ENCODE measurements around the gene ACSS1. TPM values are rescaled to one million over a fixed set of nuclear protein-coding genes. Genes with fewer than 3 reads are reported as not detected.

The ACSS1 gene
- total RNA-seq, 2 experiments from 2014 or later: 17.5 to 18.2 TPM

GRCh38 chr20:25041813-25042530 lies 16.0 kb downstream of the ACSS1 start:
- intact Hi-C loops (cut with micrococcal nuclease): no loop called here
- Mint-ChIP-seq H3K4me3 (no peak overlapping the region), H3K4me1 (ENCODE audit: low read depth) (peaks cover 55% of the 10 kb centered on the region), H3K36me3 (ENCODE audit: low read depth) (no peaks in the 10 kb centered on the region), H3K27me3 (no peaks in the 10 kb centered on the region), H3K9me3 (no peaks in the 10 kb centered on the region), H3K27ac (peak overlapping the region; percentile 95)
- DNase-seq: no peak
- ChIA-PET POLR2A (no interaction called here), CTCF (interaction anchor here (1.1 kb wide), 1 partner anchor 48 kb away, joined by 3 read pairs; no protein-coding TSS in a partner anchor)
- TF ChIP-seq, protein P1, sequence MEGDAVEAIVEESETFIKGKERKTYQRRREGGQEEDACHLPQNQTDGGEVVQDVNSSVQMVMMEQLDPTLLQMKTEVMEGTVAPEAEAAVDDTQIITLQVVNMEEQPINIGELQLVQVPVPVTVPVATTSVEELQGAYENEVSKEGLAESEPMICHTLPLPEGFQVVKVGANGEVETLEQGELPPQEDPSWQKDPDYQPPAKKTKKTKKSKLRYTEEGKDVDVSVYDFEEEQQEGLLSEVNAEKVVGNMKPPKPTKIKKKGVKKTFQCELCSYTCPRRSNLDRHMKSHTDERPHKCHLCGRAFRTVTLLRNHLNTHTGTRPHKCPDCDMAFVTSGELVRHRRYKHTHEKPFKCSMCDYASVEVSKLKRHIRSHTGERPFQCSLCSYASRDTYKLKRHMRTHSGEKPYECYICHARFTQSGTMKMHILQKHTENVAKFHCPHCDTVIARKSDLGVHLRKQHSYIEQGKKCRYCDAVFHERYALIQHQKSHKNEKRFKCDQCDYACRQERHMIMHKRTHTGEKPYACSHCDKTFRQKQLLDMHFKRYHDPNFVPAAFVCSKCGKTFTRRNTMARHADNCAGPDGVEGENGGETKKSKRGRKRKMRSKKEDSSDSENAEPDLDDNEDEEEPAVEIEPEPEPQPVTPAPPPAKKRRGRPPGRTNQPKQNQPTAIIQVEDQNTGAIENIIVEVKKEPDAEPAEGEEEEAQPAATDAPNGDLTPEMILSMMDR (IDR thresholded peaks at IDR 0.05): no peak
- no peak for ATAC-seq

DNA sequence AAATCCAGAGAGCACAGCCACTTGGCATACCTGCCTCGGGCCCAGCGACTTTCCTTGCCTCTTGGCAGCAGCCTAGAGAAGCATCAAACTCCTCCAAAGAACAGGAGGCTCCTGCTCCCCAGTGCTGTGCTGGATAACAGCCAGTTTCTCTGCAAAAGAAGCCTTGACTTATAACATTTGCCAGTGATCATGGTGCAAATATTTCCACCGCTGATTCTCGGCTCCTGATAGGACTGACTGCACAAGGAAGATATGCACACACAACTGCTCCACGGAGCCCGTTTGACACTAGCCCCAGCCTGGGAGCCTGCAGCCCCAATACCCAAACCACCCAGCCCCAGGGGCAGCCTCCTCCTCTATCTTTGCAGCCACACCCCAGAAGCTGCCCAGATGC lies 17.5 kb downstream of the ACSS1 start:
- H3K9me3 Mint-ChIP-seq: no peaks in the 10 kb centered on the region
- H3K4me1 Mint-ChIP-seq (ENCODE audit: low read depth): peaks cover 69% of the 10 kb centered on the region
- ATAC-seq: no peak
- no peaks in the 10 kb centered on the region for H3K36me3 Mint-ChIP-seq (ENCODE audit: low read depth)
- intact Hi-C loops (cut with micrococcal nuclease): no loop called here
- H3K4me3 Mint-ChIP-seq: no peak overlapping the region
- H3K27me3 Mint-ChIP-seq: no peaks in the 10 kb centered on the region
- ChIA-PET POLR2A (no interaction called here), CTCF (interaction anchor here (1.1 kb wide), 1 partner anchor 47 kb away, joined by 3 read pairs; no protein-coding TSS in a partner anchor)
- H3K27ac Mint-ChIP-seq: no peak overlapping the region
- TF ChIP-seq, protein P1 (IDR thresholded peaks at IDR 0.05): no peak
- no peak for DNase-seq

- CTCF ChIA-PET: no interaction called here
- no peaks in the 10 kb centered on the region for H3K36me3 Mint-ChIP-seq (ENCODE audit: low read depth)
- peaks cover 68% of the 10 kb centered on the region for H3K4me1 Mint-ChIP-seq (ENCODE audit: low read depth)
- POLR2A ChIA-PET: interaction anchor here (0.6 kb wide), 1 partner anchor 69 kb away, joined by 3 read pairs; no protein-coding TSS in a partner anchor
- H3K27me3 Mint-ChIP-seq: no peaks in the 10 kb centered on the region
- H3K27ac Mint-ChIP-seq: peak overlapping the region; percentile 57
- ATAC-seq (no peak), DNase-seq (no peak)
- no peaks in the 10 kb centered on the region for H3K9me3 Mint-ChIP-seq
- TF ChIP-seq, protein P1 (IDR thresholded peaks at IDR 0.05): no peak
- intact Hi-C loops (cut with micrococcal nuclease): no loop called here
- no peak overlapping the region for H3K4me3 Mint-ChIP-seq
Measured at GRCh38 chr20:25039697-25040437, 18.1 kb downstream of the ACSS1 start.

DNA sequence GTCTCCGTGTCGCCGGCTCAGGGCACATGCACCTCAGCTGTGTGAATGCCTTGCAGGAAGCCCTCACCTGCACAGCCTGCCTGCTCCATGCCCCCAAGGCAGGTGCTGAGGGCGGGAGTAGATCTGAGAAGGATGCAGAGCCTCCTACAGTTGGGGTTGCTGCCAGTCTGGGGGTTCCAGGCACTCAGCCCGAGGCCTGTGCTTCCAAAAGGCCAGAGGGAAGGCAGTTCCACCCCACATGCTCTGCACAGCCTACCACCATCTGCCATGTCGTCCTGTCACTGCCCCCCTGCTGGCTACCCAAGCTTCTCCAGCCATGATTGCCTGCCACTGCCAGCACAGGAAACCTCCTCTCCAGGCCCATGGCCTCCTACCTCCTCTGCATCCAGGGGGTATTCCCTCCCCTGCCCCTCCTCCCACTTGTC lies 19.3 kb downstream of the ACSS1 start:
- H3K36me3 Mint-ChIP-seq (ENCODE audit: low read depth): no peaks in the 10 kb centered on the region
- no peaks in the 10 kb centered on the region for H3K9me3 Mint-ChIP-seq
- ATAC-seq (no peak), DNase-seq (no peak)
- peaks cover 68% of the 10 kb centered on the region for H3K4me1 Mint-ChIP-seq (ENCODE audit: low read depth)
- H3K4me3 Mint-ChIP-seq: no peak overlapping the region
- ChIA-PET CTCF (no interaction called here), POLR2A (interaction anchor here (0.9 kb wide), 2 partner anchors 26 to 370 kb away, joined by 3 read pairs; no protein-coding TSS in a partner anchor)
- intact Hi-C loops (cut with micrococcal nuclease): no loop called here
- no peaks in the 10 kb centered on the region for H3K27me3 Mint-ChIP-seq
- TF ChIP-seq, protein P1 (IDR thresholded peaks at IDR 0.05): no peak
- H3K27ac Mint-ChIP-seq: peak overlapping the region; percentile 23

DNA sequence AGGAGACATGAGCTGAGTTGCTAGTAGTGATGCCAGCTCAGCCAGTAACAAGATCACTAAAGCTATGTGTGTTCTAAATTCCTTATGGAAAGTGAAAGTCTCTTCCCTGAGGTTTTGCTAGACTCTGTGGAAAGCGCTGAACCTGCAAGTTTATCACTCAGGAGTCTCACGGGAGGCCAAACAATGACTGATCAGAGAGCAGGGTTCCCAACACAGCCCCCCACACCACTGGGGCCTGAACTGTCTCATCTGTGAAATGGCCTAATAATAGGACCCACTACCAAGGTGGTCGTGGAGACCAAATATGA lies 19.9 kb downstream of the ACSS1 start:
- Mint-ChIP-seq H3K4me1 (ENCODE audit: low read depth) (peaks cover 64% of the 10 kb centered on the region), H3K9me3 (no peaks in the 10 kb centered on the region), H3K27me3 (no peaks in the 10 kb centered on the region), H3K27ac (peak overlapping the region; percentile 57), H3K36me3 (ENCODE audit: low read depth) (no peaks in the 10 kb centered on the region), H3K4me3 (no peak overlapping the region)
- CTCF ChIA-PET: interaction anchor here (1.7 kb wide), 1 partner anchor 15 kb away, joined by 5 read pairs; no protein-coding TSS in a partner anchor
- TF ChIP-seq, protein P1 (IDR thresholded peaks at IDR 0.05): no peak
- ATAC-seq: no peak
- no peak for DNase-seq
- intact Hi-C loops (cut with micrococcal nuclease): no loop called here
- POLR2A ChIA-PET: interaction anchor here (0.8 to 0.9 kb wide), 3 partner anchors 12 to 370 kb away, joined by 3 to 4 read pairs (median 3); no protein-coding TSS in a partner anchor

All from activated CD8-positive, alpha-beta T cell treated with anti-CD3 and anti-CD28 coated beads for 36 hours (primary cell).